Measurements from ENCODE around the gene NETO2.

DNA sequence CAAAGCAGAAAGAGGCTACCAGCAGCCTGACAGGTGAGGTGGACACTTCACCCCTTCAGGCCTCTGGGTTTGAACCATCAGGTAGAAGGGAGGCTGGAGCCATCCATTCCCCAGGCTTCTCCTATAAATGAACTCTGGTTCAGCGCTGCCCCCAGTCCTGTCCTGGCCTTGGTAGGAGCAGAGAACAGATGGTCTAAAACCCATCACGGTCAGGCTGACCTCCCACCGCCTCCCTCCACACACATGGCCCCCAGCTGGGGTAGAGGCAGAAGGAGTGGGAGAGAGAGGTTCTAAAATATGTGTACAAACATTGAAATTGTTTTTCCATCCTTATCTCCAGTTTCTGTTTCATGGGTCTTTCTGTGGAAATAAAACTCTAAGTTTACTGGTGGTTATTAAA lies 110.6 kb downstream of the NETO2 start:
- TF ChIP-seq TAF1 (IDR thresholded peaks at IDR 0.05; ENCODE audit: borderline replicate concordance, low read depth, low read length): no peak
- no peak for TF ChIP-seq POLR2A (IDR thresholded peaks at IDR 0.05; ENCODE audit: low read depth, low read length)

All from GM12892 (cell line).